Osteoblast (primary cell): Measurements from ENCODE around the gene ATP13A3. TPM values are rescaled to one million over a fixed set of nuclear protein-coding genes. Genes with fewer than 3 reads are reported as not detected.

ENCODE experiments used
- DNase-seq: peaks from one replicate; pipeline ENCODE4 v3.0.0; 2011; ENCODE audit warnings: low spot score, mixed read lengths; ENCODE audit not compliant: insufficient read length; ENCODE audit errors: missing footprints
- H2AFZ ChIP-seq: 2 replicates; pipeline ENCODE4 v1.6.0; 2011; ENCODE audit warnings: mild to moderate bottlenecking, low read length
- H3K27ac ChIP-seq: 2 replicates; pipeline ENCODE4 v1.5.1; 2011; ENCODE audit warnings: mild to moderate bottlenecking, low read depth, low read length, moderate library complexity
- H3K27me3 ChIP-seq: 2 replicates; pipeline ENCODE4 v1.6.0; 2012; ENCODE audit warnings: mild to moderate bottlenecking, control low read depth, inconsistent platforms, low read length, moderate library complexity; ENCODE audit not compliant: insufficient read depth
- H3K36me3 ChIP-seq: 2 replicates; pipeline ENCODE4 v1.5.1; 2011; ENCODE audit warnings: mild to moderate bottlenecking, low read length, control low read depth, moderate library complexity; ENCODE audit not compliant: insufficient read depth
- H3K4me1 ChIP-seq: 2 replicates; pipeline ENCODE4 v1.5.1; 2011; ENCODE audit warnings: mild to moderate bottlenecking, low read length, control low read depth, moderate library complexity; ENCODE audit not compliant: insufficient read depth
- H3K4me2 ChIP-seq: 2 replicates; pipeline ENCODE4 v1.6.0; 2011; ENCODE audit warnings: mild to moderate bottlenecking, low read length; ENCODE audit not compliant: insufficient read depth
- H3K4me3 ChIP-seq: fragments of 200-600 bp; sonication (generic); 3 replicates; pipeline ENCODE4 v1.5.1; 2012; ENCODE audit warnings: mild to moderate bottlenecking, low read length, inconsistent platforms; ENCODE audit not compliant: insufficient read depth
- H3K79me2 ChIP-seq: 2 replicates; pipeline ENCODE4 v1.6.0; 2012; ENCODE audit warnings: mild to moderate bottlenecking, low read length, control low read depth, inconsistent platforms; ENCODE audit not compliant: insufficient read depth
- H3K9me3 ChIP-seq: 2 replicates; pipeline ENCODE4 v1.5.1; 2011; ENCODE audit warnings: low read depth, low read length, control low read depth
- H4K20me1 ChIP-seq: 2 replicates; pipeline ENCODE4 v1.6.0; 2012; ENCODE audit warnings: mild to moderate bottlenecking, low read length, control low read depth; ENCODE audit not compliant: insufficient read depth
- CTCF ChIP-seq: IDR thresholded peaks from 2 replicates; pipeline ENCODE4 v1.5.1; 2011; ENCODE audit warnings: mild to moderate bottlenecking, low read depth, low read length, moderate library complexity; ENCODE audit errors: extremely low read depth
- total RNA-seq: library from RNA; depleted of rRNA; stranded (reverse); fragments of >200 nt; gene quantifications from 2 replicates; pipeline ENCODE4 v1.2.3, GENCODE V29; 2012

ATP13A3 gene
- total RNA-seq, 1 donor: 311 TPM

GRCh38 chr3:194380326-194380725, 106.5 kb downstream of the ATP13A3 start:
- Histone ChIP-seq H3K36me3 (no peaks in the 10 kb centered on the region), H3K4me2 (no peak overlapping the region), H3K4me3 (no peak overlapping the region), H2AFZ (no peak overlapping the region), H3K27ac (no peak overlapping the region), H3K79me2 (no peaks in the 10 kb centered on the region), H4K20me1 (no peaks in the 10 kb centered on the region), H3K27me3 (peaks cover 9% of the 10 kb centered on the region), H3K4me1 (no peaks in the 10 kb centered on the region), H3K9me3 (no peaks in the 10 kb centered on the region)
- no peak for TF ChIP-seq CTCF
- DNase-seq: no peak

GRCh38 chr3:194379651-194380050, 107.2 kb downstream of the ATP13A3 start:
- H3K4me2 ChIP-seq: no peak overlapping the region
- H3K27ac ChIP-seq: no peak overlapping the region
- no peaks in the 10 kb centered on the region for H4K20me1 ChIP-seq
- DNase-seq: no peak
- no peak overlapping the region for H2AFZ ChIP-seq
- H3K36me3 ChIP-seq: no peaks in the 10 kb centered on the region
- TF ChIP-seq CTCF: no peak
- H3K79me2 ChIP-seq: no peaks in the 10 kb centered on the region
- no peaks in the 10 kb centered on the region for H3K4me1 ChIP-seq
- H3K4me3 ChIP-seq: no peak overlapping the region
- peaks cover 9% of the 10 kb centered on the region for H3K27me3 ChIP-seq
- H3K9me3 ChIP-seq: no peaks in the 10 kb centered on the region

- H2AFZ ChIP-seq: no peak overlapping the region
- DNase-seq: no peak
- no peak for TF ChIP-seq CTCF
- no peak overlapping the region for H3K4me2 ChIP-seq
- no peak overlapping the region for H3K4me3 ChIP-seq
- H3K27me3 ChIP-seq: peaks cover 9% of the 10 kb centered on the region
- no peaks in the 10 kb centered on the region for H3K9me3 ChIP-seq
- H3K4me1 ChIP-seq: no peaks in the 10 kb centered on the region
- no peaks in the 10 kb centered on the region for H3K79me2 ChIP-seq
- no peaks in the 10 kb centered on the region for H4K20me1 ChIP-seq
- no peaks in the 10 kb centered on the region for H3K36me3 ChIP-seq
- no peak overlapping the region for H3K27ac ChIP-seq
These were observed 107.6 kb downstream of the ATP13A3 start for GRCh38 chr3:194379231-194379630.

- no peak overlapping the region for H3K4me3 ChIP-seq
- H3K9me3 ChIP-seq: no peaks in the 10 kb centered on the region
- no peak for TF ChIP-seq CTCF
- H4K20me1 ChIP-seq: no peaks in the 10 kb centered on the region
- H3K27me3 ChIP-seq: peaks cover 9% of the 10 kb centered on the region
- no peaks in the 10 kb centered on the region for H3K79me2 ChIP-seq
- H3K4me2 ChIP-seq: no peak overlapping the region
- DNase-seq: no peak
- no peaks in the 10 kb centered on the region for H3K4me1 ChIP-seq
- H2AFZ ChIP-seq: no peak overlapping the region
- H3K27ac ChIP-seq: no peak overlapping the region
- H3K36me3 ChIP-seq: no peaks in the 10 kb centered on the region
These were observed 109.1 kb downstream of the ATP13A3 start for GRCh38 chr3:194377708-194378107.
